GM19023 (cell line): ENCODE results near the gene CRNKL1.
A peak's percentile ranks its signal among the peaks of the same experiment; 100 is the strongest.

Experiments used
- ATAC-seq: cut with Tn5 transposase; IDR thresholded peaks from one replicate; pipeline ENCODE4 v1.9.1; 2021; ENCODE audit warnings: mild to moderate bottlenecking, moderate library complexity; ENCODE audit not compliant: unreplicated experiment

CRNKL1 gene

DNA sequence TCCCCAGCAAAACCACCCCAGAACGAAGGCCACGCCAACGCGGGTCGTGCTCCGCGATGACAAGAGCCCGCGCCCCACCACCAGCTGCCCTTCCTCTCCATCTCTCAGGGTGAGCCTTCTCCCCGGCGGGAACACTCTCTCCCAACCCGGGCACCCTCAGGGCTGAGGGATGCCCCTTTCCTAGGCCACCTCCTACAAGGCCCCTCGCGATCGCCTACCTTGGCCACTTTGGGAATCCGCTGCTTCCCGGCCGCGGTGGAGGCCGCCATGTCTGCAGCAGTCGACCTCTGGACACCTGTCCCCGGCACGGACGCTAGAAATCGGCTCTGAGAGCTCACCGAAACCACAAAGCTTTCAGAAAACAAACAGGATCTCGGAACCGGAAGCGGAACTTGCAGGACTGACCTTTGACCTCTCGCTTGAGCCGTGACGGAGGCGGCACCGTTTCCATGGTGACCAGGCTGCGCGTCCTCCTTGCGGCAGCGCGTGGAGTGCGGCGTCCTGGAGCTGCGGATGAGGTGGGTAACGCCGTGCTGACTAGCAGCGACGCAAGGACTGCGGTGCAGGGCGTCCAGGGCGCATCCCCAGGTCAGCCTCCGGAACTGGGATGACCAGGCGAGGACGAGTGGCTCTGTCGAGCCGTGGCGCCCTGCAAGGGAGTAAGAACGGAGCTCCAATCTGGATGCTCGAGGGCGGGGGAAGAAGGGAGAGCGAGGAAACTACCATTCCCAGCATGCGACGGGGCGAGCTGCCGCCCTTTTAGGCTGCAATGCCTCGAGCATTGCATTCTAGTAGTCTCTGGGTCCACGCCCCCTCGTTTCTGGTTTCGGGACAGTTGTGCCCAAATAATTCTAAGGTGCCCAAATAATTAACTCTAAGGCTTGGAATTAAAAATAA, at the start of gene CRNKL1, which contains the start of gene CFAP61:
CRNKL1 (minus strand) TSS at position 393 of the 897 bp plus-strand sequence; CDS start at position 269, 124 bp downstream.
CFAP61 (plus strand) TSS at position 459 of the 897 bp plus-strand sequence. CDS start 4,122 bp downstream, outside the sequence.
- ATAC-seq: peak; percentile 93

DNA sequence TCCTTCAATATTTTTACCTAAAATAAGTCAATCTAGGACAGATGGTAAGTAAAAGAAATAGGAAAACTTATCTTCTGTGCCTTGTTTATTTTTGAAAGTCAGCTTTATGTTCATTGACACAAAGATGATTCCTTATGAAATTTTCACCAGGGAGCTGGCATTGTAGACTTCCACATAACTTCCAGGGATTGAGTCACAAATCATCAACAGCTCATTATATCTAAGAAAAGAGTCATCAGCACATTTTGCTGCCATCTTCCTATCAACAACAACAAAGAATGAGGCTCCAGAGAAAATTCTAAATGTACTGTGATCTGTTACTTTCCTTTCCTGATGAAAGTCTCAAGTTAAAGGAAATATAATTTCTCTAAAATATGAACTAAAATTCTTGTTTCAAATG, 48.6 kb upstream of the CRNKL1 start:
- no peak for ATAC-seq

DNA sequence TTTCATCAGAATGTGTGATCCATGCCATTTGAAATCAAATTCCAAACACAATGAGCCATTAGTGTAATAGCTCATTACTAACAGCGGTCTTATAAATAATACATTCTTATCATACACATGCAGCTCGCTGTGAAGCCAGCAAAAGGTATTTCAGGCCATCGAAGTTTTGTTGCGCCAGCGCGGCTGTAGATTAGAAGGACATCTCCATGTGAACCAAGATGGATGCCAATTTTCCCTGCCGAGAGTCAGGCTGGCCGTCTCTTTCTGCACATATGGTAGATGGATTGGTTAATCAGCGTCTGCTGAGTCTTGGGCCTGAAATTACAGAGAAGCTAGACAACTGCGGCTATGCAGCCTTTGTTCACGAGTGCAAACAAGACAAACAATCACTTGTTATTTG, 44.2 kb upstream of the CRNKL1 start:
- no peak for ATAC-seq

DNA sequence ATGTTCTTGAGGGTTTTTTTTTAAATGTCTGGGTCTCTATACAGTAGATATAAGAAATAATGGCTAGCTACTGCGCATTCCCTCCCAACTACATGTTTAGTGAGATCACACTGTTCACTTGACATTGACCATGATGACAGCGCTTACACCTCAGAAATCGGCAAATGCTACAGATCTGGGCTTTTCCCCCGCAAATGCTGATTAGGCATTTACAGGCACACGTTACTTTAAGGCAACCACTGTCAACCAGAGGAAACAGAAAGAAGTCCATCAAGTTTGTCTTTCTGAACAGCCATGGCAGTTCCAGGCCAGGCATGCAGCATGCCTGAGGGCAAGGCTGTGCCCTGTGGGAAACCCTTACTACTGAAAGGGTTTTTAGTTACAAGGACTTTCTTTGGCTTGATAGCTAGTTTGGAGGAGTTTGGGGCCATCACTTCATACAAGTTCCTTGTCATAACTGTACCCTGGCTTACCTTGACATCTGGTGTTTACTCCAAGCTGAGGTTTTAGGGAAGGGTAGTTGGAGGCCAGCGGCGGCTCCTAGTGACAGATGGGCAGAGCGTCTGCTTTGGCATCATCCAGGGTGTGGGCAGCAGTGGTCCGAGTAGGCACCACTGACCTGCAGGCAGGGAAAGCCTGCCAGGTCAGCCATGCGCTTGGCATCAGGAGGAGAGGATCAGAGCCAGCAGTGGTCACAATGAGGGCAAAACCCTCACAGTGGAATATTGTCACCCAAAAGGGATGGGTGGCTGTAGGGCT, 43.0 kb upstream of the CRNKL1 start:
- no peak for ATAC-seq

DNA sequence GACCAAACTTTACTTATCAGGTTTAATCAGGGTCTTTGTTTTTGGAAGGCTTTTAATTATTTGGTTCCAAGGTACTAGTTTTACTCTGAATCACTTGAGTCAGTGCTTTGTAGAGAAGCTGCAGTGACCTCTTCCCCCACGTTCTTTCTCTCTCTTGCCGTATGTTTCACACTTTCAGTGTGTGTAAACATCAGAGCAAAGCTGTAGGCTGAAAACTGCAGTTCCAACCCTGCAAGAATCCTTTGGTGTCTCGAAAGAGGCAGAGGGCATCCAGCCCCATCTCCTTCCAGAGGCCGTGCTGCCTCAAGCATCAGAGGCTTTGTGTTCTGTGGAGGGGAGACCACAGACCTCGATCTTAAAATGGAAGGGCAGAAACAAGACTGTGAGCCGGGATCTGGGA, 42.1 kb upstream of the CRNKL1 start:
- ATAC-seq: no peak

DNA sequence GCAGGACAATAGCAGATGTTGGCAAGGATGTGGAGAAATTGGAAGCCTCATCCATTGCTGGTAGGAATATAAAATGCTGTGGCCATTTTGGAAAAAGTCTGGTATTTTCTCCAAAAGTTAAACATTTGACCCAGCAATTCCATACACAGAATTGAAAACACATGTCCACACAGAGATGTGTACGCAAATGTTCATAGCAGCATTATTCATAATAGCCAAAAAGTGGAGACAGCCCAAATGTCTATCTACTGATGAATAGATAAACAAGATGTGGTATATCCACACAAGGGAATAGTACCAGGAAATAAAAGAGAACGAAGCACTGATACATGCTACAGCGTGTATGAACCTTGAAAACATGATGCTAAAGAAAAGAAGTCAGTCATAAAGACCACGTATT, 40.6 kb upstream of the CRNKL1 start:
- ATAC-seq: no peak

DNA sequence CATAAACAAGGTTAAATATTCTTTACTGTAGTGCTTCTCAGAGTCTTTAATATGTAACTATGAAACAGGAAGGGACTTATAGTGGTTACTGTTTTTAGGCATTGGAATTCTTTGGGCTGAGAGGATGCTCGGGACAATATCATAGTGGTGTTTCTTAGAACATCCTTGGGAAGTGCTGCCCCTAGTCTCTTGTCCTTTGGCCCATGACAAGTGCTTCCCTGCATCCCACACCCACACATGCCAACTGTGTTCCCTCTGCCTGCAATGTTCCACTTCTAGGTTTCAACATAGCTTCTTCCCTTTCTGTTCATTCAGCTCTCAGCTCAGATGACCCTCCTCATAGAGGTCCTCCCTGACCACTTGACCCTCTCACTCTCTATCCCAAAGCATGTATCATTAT, 37.7 kb upstream of the CRNKL1 start:
- ATAC-seq: no peak

DNA sequence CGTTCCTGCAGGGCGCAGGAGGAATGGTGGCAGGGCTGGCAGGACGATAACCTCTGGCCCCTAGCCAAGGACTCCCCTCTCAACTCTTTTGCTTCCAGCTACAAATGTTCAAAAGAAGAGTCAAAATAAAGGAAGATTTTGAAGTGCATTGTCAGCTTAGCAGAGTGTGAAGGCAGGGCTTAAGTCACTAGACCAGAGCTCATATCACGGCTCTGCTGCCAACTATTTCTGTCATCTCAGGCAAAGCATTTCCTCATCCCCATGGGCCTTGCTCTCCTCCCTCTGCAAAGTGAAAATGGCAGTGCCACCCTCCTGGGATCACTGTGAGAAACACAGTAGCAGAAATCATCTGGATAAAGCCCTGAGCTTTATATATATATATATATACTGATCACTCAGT, 36.8 kb upstream of the CRNKL1 start:
- ATAC-seq: no peak

DNA sequence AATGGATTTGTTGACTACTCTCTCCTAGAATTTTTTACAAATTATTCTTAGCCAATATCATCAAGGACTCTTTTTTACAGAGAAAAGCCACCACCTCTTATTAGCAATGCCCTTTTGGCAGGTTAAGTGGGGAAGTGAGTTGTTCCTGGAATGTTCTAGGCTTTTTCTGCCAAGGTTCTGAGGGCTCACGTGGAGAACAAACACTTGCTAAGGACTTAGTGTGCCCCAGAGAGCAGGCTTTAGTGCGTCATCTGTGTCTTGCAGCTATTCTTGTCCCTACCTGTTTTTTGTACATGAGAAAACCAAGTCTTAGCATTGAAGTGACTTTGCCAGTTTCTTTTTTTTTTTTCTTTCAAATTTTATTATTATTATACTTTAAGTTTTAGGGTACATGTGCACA, 33.5 kb upstream of the CRNKL1 start:
- no peak for ATAC-seq

DNA sequence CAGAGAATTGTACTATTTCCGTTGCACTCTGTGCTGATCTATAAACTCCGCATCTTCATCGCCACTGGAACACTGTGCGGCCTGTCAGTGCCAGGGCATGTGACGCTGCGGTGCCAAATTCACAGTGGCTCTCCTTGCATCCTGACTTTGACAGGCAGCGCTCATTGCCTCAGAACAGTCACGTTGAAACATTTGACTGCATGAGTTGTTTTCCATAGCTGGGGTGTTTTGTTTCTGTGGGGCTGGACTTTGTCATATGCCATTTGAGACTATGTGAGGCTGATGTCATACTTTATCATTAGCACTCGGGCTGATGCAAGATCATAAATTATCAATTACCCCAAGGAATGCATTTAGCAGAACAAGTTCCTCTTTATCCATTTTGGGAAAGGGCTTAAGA, 32.8 kb upstream of the CRNKL1 start:
- ATAC-seq: no peak

DNA sequence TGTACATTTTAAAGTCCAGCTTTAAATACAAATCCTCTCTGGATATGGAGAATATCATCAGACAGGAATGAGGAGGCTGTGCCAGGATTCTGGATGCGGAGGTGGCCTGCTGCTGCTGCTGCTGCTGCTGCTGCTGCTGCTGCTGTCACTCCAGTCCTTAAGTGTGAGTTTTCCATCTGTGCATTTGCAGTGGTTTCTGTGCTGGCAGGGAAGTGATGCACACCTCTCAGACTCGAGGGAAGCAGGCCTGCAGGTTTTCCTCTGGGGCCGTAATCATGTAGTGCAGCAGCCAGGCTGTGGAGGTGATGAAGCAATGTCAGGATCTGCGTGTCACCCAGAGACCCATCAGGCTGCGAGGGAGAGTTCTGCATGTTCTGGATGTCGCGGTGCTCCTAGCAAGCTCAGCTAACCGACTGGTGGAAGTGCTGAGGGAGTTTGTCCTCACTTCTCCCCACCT, 32.1 kb upstream of the CRNKL1 start:
- no peak for ATAC-seq

DNA sequence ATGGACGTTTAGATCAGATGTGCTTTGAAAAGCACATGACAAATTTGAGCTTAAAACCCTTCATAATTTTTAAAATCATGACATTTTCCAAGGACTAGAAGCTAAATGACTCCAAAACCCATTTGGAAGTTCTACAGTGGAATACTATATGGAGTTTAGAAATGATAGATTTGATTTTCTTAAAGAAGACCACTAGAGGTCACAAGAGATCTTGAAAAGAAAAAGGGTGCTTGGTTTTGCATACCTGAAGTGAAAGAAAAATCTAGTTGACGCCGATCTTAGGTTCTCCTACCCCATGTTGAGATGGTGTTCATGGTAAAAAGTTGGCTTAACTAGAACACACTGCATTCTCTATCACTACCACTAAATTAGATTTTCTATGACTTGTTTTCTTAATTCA, 31.5 kb upstream of the CRNKL1 start:
- ATAC-seq: no peak

DNA sequence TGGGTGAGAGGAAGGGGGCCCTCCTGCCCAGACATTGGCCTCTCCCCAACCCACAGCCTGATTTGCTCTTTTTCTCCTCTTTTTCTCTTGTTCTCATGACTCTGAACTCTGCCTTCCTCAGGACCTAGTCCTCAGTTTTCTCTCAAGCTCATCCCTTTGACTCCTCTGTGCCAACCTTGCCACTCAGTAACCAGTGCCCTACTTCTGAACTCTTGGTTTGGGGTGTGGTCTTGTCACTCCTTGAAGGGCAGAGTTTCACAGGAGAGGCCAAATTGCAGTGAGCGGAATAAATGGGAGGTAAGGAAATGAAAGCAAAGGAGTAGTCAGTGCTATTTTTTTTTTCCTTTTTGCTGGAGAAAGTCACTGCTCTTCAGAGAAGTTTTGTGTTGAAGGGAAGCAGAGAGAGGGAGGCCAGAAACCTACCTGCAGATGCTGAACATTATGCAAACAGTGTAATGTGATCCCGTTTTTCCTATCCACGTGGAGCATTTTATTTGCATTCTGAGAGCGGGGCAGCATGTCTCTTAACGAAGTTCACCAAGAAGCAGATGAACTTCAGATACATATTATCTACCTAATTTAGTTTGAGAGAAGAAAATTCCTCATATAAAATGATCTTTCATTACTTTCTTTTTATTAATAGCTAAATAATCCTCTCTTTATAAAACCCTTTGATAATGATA, 27.0 kb upstream of the CRNKL1 start:
- no peak for ATAC-seq

DNA sequence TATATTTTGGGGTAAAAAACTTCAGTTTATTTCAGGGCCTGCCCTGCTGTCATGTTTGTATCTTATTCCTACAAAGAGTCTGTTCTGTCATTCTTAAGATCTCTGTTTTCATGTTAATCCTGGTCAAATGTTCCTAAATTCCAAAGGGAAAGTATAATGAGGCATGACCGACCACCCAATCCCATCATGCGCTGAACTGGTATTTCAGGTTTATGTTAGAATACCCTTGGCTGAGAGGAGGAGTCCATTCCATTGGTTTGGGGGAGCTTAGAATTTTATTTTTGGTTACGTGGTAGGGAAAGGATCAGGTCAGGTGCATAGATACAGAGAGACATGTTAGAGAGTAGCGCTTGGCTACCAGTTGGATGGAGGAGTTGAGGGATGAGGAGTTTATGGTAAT, 25.8 kb upstream of the CRNKL1 start:
- ATAC-seq: no peak

DNA sequence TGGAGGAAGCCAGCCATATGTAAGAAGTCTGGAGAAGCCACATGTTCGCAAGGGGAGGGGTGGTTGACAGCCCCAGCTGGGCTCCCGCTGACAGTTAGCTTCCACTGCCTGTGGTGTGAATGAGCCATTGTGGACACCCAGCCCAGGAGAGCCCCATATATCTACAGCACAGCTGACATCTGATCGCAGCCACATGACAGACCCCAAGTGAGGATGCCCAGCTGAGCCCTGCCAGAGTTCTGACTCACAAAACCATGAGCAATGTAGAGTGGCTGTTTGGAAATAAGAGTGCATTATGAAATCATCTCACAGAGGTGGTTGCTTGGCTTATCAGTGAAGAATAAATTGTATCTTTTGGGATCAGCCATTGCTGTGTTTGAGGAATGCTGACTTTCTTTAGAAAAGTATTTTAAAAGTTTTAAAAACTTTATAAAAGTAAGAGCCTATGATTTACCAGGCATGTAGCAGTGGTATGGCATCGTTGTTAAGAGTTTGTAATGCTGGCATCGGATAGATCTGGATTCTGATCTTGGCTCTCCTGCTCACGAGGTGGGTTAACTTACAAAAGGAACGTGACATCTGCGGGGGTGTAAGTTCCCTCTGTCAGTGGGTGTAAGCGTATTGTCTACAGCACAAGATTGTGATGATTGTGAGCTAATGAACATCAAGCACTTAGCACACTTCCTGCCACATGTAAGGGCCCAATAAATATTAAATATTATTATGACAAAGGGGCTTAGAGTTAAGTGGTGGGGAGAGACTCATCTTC, 24.2 kb upstream of the CRNKL1 start:
- no peak for ATAC-seq

DNA sequence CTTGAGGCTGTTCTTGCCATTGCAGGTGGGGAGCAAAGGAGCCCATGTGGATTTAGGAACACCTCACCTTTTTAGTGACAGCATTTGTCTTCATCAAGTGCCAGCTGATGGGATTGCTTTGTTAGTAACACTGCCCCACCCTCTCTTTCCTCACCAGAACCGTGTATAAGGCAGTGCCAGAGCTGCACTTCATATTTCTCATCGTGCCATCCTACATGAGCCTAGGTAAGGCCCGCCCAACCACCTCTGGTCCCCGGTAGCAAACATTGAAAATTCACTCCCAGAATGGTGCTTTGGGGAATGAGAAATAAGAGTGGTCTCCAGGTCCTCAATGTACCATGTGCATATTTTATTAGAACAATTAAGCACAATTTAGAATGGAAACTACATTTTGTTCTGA, 22.8 kb upstream of the CRNKL1 start:
- ATAC-seq: no peak

DNA sequence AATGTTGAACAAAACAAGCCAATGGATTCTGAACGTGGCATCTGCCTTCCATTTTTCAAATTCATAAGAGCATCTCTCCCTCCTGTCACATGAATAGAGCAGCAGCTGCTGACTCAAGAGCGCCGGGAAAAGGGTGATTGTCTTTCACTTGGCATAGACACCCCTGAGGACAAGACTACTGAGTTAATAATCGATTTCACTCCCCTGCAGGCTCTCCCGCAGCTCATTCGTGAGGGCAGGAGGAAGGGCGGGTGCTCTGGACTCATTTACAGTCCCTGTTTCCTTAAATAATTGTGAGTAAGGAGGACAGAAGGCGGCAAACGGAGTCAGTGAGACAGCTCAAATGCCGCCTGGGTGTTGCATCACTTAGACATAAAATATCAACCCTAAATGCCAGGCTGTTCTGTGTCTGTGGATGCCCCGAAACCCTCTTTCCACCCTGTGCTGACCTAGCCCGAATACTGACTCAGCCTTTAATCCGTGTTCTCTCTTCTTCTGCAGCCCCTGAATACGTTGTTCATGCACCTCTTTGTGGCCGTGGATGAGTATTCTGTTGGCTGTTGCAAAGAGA, 21.6 kb upstream of the CRNKL1 start:
- no peak for ATAC-seq

DNA sequence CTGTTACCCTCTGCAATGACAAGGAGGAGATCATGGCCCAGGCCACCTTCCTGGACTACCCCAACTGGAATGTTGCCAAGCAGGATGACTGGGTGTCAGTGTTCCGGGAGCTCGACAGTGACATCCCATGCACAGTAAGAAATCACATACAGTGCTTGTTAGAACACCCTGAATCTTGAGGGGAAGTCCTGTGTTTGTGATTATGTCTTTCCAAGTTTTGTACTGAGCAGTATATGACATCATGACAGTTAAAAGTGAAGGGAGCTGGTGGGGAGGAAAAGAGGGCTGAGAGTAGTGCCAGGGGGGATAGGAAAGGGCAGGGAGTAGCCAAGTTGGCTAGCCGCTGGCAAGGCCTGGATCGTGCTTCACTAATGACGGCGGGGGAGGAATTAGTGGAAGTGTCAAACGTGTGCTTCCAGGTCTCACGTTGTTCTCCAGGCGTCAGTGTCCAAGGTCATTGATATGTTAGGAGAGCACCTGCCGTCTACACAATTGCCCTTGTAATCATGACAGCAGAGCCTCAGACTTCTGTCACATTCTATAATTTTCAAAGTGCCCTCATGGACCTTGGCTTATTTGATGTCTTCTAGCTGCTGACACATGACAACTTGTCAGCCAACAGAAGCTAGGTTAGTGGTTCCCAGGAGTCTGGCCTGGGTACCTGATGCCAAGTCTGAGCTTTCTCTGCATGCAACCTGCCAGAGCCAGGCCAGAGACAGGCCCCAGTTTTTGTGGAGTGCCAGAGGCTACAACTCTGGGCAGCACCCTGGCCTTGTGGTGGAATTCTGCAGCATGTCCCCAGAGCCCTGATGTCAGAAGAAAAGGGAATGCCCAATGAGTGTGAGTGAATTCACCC, 18.8 kb upstream of the CRNKL1 start:
- no peak for ATAC-seq

DNA sequence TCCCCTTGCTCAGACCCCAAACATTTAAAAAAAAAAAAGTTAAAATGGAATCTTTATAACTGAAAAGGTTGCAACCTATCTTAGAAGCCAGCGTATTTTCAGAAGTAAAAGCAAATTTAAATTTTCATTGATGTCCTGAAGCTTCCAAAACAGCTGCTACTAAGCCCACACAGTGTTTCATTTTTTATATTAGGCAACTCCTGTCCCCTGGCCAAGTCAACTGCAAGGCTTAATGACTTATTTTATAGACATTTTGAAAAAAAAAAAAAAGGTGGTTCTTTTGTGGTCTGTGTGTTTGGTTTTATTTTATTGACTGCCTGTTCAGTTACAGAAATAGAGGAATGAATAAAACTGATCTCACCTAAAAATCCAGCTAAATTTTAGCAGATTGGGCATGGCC, 13.1 kb upstream of the CRNKL1 start:
- no peak for ATAC-seq
